HG02852 (cell line): ENCODE measurements around the gene ARL14.

Experiments used
- ATAC-seq: cut with Tn5 transposase; IDR thresholded peaks from one replicate; pipeline ENCODE4 v1.9.1; 2021; ENCODE audit warnings: mild to moderate bottlenecking, moderate library complexity; ENCODE audit not compliant: unreplicated experiment

Gene ARL14

DNA sequence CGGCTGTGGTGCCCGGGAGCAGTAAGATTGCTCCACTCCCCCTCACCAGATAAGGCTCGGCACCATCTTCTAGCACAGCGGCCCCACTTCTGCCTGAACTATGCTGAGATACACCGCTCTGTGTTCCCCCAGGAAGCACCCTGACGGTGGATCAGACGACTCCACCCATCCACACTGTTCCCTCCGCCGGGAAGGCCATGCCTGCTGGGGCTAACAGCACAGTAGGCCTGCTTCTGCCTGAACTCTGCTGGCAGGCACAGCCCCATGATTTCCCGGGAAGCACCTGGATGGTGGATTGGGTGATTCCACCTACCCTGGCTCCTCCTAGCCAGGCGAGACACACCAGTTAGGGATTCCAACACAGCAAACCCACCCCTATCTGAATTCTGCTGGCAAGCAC lies 42.8 kb downstream of the ARL14 start:
- no peak for ATAC-seq

DNA sequence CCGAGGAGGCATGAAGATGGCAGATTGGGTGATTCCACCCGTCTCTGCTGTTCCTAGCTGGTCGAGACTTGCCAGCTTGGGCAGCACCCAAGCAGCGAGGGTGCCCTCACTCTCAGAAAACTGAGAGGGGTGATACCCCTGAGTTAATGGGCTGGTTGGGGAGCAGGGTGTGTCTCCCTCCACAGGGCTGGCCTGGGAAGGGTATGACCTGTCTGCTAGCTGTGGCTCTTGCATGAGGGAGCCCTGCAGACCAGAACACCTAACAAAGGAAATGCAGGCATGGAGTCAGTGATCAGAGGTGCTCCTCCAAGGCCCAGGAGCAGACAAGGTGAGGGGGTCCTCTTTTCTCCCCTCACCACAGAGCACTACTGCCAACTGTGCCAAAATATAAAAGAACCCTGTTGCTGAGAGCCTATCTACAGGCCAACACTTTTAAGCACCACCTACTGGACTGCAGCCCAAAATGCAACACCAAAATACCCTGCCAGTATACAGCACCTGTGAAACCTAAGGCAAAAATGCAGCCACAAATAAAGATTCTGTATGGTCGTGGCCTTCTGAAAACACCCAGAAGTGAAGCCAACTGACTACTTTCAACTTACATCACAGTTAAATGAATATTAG lies 43.3 kb downstream of the ARL14 start:
- no peak for ATAC-seq

DNA sequence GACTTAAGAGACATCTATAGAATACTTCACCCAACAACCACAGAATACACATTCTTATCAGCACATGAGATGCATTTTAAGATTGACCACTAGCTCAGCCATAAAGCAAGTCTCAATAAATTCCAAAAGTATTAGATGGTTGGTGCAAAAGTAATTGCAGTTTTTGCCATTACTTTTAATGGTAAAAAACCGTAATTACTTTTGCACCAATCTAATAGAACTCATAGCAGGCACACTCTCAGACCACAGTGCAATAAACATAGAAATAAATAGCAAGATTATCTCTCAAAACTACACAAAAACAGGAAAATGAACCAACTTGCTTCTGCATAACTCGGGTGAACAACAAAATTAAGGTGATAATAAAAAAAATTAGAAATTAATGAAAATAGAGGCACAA lies 45.4 kb downstream of the ARL14 start:
- no peak for ATAC-seq

DNA sequence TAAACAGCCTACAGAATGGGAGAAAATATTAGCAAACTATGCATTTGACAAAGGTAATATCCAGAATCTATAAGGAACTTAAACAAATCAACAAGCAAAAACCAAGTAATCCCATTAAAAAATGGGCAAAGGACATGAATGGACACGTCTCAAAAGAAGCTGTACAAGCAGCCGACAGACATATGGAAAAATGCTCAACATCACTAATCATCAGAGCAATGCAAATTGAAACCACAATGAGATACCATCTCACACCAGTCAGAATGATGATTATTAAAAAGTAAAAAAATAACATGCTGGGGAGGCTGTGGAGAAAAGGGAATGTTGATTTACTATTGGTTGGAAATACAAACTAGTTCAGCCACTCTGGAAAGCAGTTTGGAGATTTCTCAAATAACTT lies 48.4 kb downstream of the ARL14 start:
- ATAC-seq, result no peak
